ENCODE measurements around the gene MIS18A.

The MIS18A gene, protein sequence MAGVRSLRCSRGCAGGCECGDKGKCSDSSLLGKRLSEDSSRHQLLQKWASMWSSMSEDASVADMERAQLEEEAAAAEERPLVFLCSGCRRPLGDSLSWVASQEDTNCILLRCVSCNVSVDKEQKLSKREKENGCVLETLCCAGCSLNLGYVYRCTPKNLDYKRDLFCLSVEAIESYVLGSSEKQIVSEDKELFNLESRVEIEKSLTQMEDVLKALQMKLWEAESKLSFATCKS

GRCh38 chr21:32278518-32279376 lies at the start of gene MIS18A:
TSS of gene MIS18A (minus strand) at chr21:32279049. CDS start at chr21:32279014, 35 bp downstream.
- Histone ChIP-seq H3K9ac (ENCODE audit: low read depth, low read length) (peak within 1 kb of the TSS; percentile 93), H3K36me3 (ENCODE audit: insufficient read depth, low read length) (no peaks in the 10 kb centered on the region), H3K4me1 (ENCODE audit: insufficient read depth, low read length) (peaks cover 11% of the 10 kb centered on the region; the same call in 1 of the 2 replicates), H3K9me3 (ENCODE audit: control insufficient read depth, insufficient read depth, low read length) (no peaks in the 10 kb centered on the region)

- Histone ChIP-seq H3K36me3 (ENCODE audit: insufficient read depth, low read length) (peaks cover 45% of the 10 kb centered on the region), H3K4me1 (ENCODE audit: insufficient read depth, low read length) (no peaks in the 10 kb centered on the region), H3K9me3 (ENCODE audit: control insufficient read depth, insufficient read depth, low read length) (no peaks in the 10 kb centered on the region), H3K9ac (ENCODE audit: low read depth, low read length) (no peak overlapping the region)
Measured at GRCh38 chr21:32328595-32328994, 49.7 kb upstream of the MIS18A start.

- no peak overlapping the region for H3K9ac ChIP-seq (ENCODE audit: low read depth, low read length)
- H3K36me3 ChIP-seq (ENCODE audit: insufficient read depth, low read length): peaks cover 47% of the 10 kb centered on the region
- no peaks in the 10 kb centered on the region for H3K4me1 ChIP-seq (ENCODE audit: insufficient read depth, low read length)
- H3K9me3 ChIP-seq (ENCODE audit: control insufficient read depth, insufficient read depth, low read length): no peaks in the 10 kb centered on the region
Measured at GRCh38 chr21:32325706-32326105, 46.9 kb upstream of the MIS18A start.

DNA sequence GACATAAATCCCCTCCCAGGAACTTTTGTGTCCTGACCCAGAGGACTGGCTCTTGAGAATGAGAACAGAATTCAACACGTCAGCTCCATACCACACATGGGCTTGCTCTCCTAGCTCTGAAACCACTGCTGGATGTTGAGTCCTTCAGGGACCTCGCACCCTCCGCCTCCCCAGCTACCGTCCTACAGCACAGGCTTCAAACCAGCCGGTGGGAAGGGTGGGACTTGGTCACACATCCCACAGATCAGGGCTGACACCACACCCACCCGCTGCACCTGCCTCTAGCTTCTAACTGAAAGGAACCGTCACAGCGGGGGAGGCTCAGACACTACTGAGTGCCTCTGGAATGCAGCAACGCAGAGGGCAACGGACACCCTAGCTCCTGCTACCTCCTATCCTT lies 43.8 kb upstream of the MIS18A start:
- no peaks in the 10 kb centered on the region for H3K4me1 ChIP-seq (ENCODE audit: insufficient read depth, low read length)
- no peaks in the 10 kb centered on the region for H3K9me3 ChIP-seq (ENCODE audit: control insufficient read depth, insufficient read depth, low read length)
- H3K9ac ChIP-seq (ENCODE audit: low read depth, low read length): no peak overlapping the region
- peaks cover 51% of the 10 kb centered on the region for H3K36me3 ChIP-seq (ENCODE audit: insufficient read depth, low read length)

GRCh38 chr21:32322103-32322502 lies 43.3 kb upstream of the MIS18A start:
- no peak overlapping the region for H3K9ac ChIP-seq (ENCODE audit: low read depth, low read length)
- no peaks in the 10 kb centered on the region for H3K9me3 ChIP-seq (ENCODE audit: control insufficient read depth, insufficient read depth, low read length)
- peaks cover 54% of the 10 kb centered on the region for H3K36me3 ChIP-seq (ENCODE audit: insufficient read depth, low read length)
- no peaks in the 10 kb centered on the region for H3K4me1 ChIP-seq (ENCODE audit: insufficient read depth, low read length)

GRCh38 chr21:32321480-32321879 lies 42.6 kb upstream of the MIS18A start:
- H3K9ac ChIP-seq (ENCODE audit: low read depth, low read length): no peak overlapping the region
- no peaks in the 10 kb centered on the region for H3K4me1 ChIP-seq (ENCODE audit: insufficient read depth, low read length)
- H3K36me3 ChIP-seq (ENCODE audit: insufficient read depth, low read length): peaks cover 53% of the 10 kb centered on the region
- no peaks in the 10 kb centered on the region for H3K9me3 ChIP-seq (ENCODE audit: control insufficient read depth, insufficient read depth, low read length)

- H3K9ac ChIP-seq (ENCODE audit: low read depth, low read length): no peak overlapping the region
- no peaks in the 10 kb centered on the region for H3K9me3 ChIP-seq (ENCODE audit: control insufficient read depth, insufficient read depth, low read length)
- H3K36me3 ChIP-seq (ENCODE audit: insufficient read depth, low read length): peaks cover 49% of the 10 kb centered on the region
- H3K4me1 ChIP-seq (ENCODE audit: insufficient read depth, low read length): no peaks in the 10 kb centered on the region
Measured at GRCh38 chr21:32320726-32321125, 41.9 kb upstream of the MIS18A start.

DNA sequence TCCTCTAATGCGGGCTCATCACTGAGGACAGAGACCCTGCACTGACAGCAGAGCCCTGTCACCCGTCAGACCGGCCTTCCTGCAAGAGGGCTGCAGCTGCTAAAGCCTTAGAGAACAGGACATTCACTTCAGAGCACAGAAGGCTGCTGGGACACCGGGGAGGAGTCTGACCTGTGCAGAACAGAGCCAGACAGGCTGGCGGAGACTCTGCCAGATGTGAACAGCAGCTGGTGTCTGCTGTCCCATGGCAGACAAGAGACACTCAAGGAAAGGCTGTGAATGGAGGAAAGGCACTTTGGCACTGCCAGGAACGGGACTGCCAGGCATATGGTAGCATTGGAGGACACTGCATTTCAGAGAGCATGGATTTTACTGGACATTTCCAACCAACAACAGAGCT lies 41.2 kb upstream of the MIS18A start:
- H3K9me3 ChIP-seq (ENCODE audit: control insufficient read depth, insufficient read depth, low read length): no peaks in the 10 kb centered on the region

DNA sequence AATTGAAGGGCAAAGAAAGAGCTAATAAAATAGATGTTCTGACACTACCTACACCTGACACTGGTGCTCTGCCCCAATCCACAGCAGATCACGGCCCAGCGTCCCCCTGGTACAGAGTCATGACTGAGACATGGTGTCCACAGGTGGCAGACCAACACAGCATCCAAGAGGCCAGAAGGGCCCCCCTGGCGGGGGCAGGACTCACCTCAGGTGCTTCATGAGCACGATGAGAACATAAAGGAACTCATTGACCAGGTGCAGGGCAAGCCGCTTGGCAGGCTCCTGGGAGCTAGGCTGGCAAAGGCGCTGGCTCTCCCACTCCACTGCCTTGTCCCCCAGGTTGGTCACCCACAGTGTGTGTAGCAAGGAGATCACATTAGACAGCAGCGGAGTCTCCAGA lies 40.2 kb upstream of the MIS18A start:
- no peaks in the 10 kb centered on the region for H3K4me1 ChIP-seq (ENCODE audit: insufficient read depth, low read length)
- H3K9me3 ChIP-seq (ENCODE audit: control insufficient read depth, insufficient read depth, low read length): no peaks in the 10 kb centered on the region
- no peak overlapping the region for H3K9ac ChIP-seq (ENCODE audit: low read depth, low read length)
- H3K36me3 ChIP-seq (ENCODE audit: insufficient read depth, low read length): peaks cover 34% of the 10 kb centered on the region

More for the DNA sequence above, 41.2 kb upstream of the MIS18A start:
- Histone ChIP-seq H3K9ac (ENCODE audit: low read depth, low read length) (no peak overlapping the region), H3K36me3 (ENCODE audit: insufficient read depth, low read length) (peaks cover 43% of the 10 kb centered on the region), H3K4me1 (ENCODE audit: insufficient read depth, low read length) (no peaks in the 10 kb centered on the region)

- Histone ChIP-seq H3K9me3 (ENCODE audit: control insufficient read depth, insufficient read depth, low read length) (no peaks in the 10 kb centered on the region), H3K36me3 (ENCODE audit: insufficient read depth, low read length) (peaks cover 26% of the 10 kb centered on the region), H3K9ac (ENCODE audit: low read depth, low read length) (no peak overlapping the region), H3K4me1 (ENCODE audit: insufficient read depth, low read length) (no peaks in the 10 kb centered on the region)
Measured at GRCh38 chr21:32317726-32318125, 38.9 kb upstream of the MIS18A start.

DNA sequence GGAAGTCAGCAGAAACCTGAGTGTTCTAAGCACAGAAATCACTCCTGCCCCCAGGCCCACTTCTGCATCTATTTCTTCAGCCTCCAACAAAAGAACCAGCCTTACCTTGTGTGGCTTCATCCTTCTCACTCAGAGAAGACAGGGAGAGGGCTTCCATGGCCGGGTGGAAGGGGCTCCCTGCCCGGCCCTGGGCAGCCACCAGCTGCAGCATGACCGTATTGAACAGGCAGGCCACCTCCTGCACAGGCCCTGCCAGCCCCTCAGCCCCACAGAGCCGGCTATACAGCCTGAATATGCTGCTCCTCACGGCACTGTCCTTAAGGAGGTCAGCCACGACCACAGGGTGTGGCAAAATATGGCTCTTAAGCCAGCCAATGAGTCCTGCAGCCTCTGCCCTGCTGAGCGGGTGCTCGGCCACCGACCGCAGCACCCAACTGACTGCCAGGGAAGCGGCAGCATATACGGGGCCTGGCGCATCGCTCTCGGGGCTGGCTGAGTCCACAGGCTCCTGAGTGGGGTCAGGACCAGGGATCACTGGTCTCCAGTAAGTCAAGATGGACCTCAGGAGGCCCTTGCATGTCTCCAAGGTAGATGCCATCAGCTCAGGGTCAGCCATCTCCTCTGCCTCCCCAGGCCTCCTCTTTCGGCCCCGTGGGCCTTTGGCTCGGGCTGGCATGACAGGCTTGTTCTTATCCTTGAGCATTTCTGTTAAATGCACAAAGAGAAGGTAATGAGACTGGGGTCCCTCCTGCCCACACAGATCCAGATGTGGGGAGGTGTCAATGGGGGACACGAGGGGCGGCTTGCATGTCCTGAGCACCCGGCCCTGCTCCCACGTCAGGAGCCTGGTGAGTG lies 37.7 kb upstream of the MIS18A start:
- Histone ChIP-seq H3K9me3 (ENCODE audit: control insufficient read depth, insufficient read depth, low read length) (no peaks in the 10 kb centered on the region), H3K4me1 (ENCODE audit: insufficient read depth, low read length) (no peaks in the 10 kb centered on the region), H3K36me3 (ENCODE audit: insufficient read depth, low read length) (peaks cover 19% of the 10 kb centered on the region), H3K9ac (ENCODE audit: low read depth, low read length) (no peak overlapping the region)

GRCh38 chr21:32315511-32316281 lies 36.8 kb upstream of the MIS18A start:
- Histone ChIP-seq H3K36me3 (ENCODE audit: insufficient read depth, low read length) (peaks cover 19% of the 10 kb centered on the region), H3K4me1 (ENCODE audit: insufficient read depth, low read length) (no peaks in the 10 kb centered on the region), H3K9ac (ENCODE audit: low read depth, low read length) (no peak overlapping the region), H3K9me3 (ENCODE audit: control insufficient read depth, insufficient read depth, low read length) (no peaks in the 10 kb centered on the region)

GRCh38 chr21:32314806-32315205 lies 36.0 kb upstream of the MIS18A start:
- Histone ChIP-seq H3K9ac (ENCODE audit: low read depth, low read length) (no peak overlapping the region), H3K36me3 (ENCODE audit: insufficient read depth, low read length) (peaks cover 18% of the 10 kb centered on the region), H3K4me1 (ENCODE audit: insufficient read depth, low read length) (no peaks in the 10 kb centered on the region), H3K9me3 (ENCODE audit: control insufficient read depth, insufficient read depth, low read length) (no peaks in the 10 kb centered on the region)

DNA sequence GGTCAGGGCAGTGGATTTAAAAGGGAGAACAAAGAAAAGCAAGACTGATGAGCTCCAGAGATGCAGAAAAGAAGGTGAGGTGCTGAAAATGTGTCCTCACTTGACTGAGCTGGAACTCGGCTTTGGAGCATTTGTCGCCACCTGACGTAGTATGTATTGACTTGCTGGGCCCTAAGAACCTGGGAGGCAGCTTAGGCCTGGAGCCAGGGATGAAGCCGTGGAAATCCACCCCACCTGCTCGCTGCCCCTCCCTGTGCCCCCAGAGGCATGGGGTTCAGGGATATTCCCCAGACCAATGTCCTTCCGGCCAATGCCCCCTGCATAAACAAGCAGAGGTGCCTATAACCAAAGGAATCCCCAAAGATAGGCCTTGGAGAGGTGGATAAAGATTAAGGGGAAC lies 34.1 kb upstream of the MIS18A start:
- Histone ChIP-seq H3K36me3 (ENCODE audit: insufficient read depth, low read length) (peaks cover 7% of the 10 kb centered on the region), H3K4me1 (ENCODE audit: insufficient read depth, low read length) (no peaks in the 10 kb centered on the region), H3K9ac (ENCODE audit: low read depth, low read length) (no peak overlapping the region), H3K9me3 (ENCODE audit: control insufficient read depth, insufficient read depth, low read length) (no peaks in the 10 kb centered on the region)
